Stimulated activated naive CD8-positive, alpha-beta T cell treated with anti-CD3 and anti-CD28 coated beads, Interleukin-15, Interleukin-2, amounts not matched to agents 100 ng/mL and 50 ng/mL, for 24 hours (primary cell): ENCODE results near the gene FAM163A.

Source experiments
- H3K27ac Mint-ChIP-seq: one replicate; pipeline ENCODE4 v1.8.0; 2021; ENCODE audit warnings: mild to moderate bottlenecking, mixed read lengths
- H3K27me3 Mint-ChIP-seq: one replicate; pipeline ENCODE4 v1.8.0; 2021; ENCODE audit warnings: mixed read lengths
- H3K36me3 Mint-ChIP-seq: one replicate; pipeline ENCODE4 v1.8.0; 2021; ENCODE audit warnings: low read depth, mixed read lengths
- H3K4me1 Mint-ChIP-seq: one replicate; pipeline ENCODE4 v1.8.0; 2021; ENCODE audit warnings: low read depth, mixed read lengths
- H3K4me3 Mint-ChIP-seq: one replicate; pipeline ENCODE4 v1.8.0; 2021; ENCODE audit warnings: mild to moderate bottlenecking, mixed read lengths
- H3K9me3 Mint-ChIP-seq: one replicate; pipeline ENCODE4 v1.8.0; 2021; ENCODE audit warnings: mixed read lengths

FAM163A gene

DNA sequence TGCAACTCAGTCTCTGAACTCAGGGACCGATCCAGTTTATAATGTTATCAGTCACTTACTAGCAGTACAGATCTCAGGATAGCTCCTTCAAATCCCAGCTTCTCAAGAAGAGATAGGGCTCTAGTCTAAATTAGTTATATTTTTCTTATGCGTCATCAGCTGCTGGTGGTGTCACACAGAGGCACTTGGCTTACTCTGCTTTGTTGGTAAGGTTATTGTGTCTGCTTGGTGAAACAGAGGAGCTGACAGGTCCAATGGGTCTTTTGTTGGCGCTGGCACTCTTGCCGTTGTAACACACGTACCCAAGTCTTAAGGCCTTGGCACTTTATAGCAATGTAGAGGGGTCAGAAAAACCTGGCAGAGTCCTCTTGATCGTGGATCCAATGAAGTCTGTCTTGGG, 122.3 kb downstream of the FAM163A start:
- Mint-ChIP-seq H3K27ac (no peak overlapping the region), H3K27me3 (no peaks in the 10 kb centered on the region), H3K4me1 (no peaks in the 10 kb centered on the region), H3K36me3 (peaks cover 55% of the 10 kb centered on the region), H3K9me3 (no peaks in the 10 kb centered on the region), H3K4me3 (no peak overlapping the region)
